Mucosa of rectum (tissue), 2 donors: ENCODE results near the gene RAPGEF1.

Source experiments
- H3K27ac ChIP-seq, 2 donors: one replicate each; pipeline ENCODE4 v1.7.0; 2013; ENCODE audit warnings: inconsistent platforms in 2 of 2, low read depth in 2 of 2, low read length in 2 of 2
- H3K27me3 ChIP-seq, 2 donors: one replicate each; pipeline ENCODE4 v1.7.0; 2013; ENCODE audit warnings: low read length in 2 of 2; ENCODE audit not compliant: control insufficient read depth in 2 of 2, insufficient read depth in 2 of 2
- H3K36me3 ChIP-seq, 2 donors: one replicate each; pipeline ENCODE4 v1.7.0; 2013; ENCODE audit warnings: low read length in 2 of 2; ENCODE audit not compliant: control insufficient read depth in 2 of 2, insufficient read depth in 2 of 2
- H3K4me1 ChIP-seq, 2 donors: one replicate each; pipeline ENCODE4 v1.7.0; 2013; ENCODE audit warnings: low read length in 2 of 2, mild to moderate bottlenecking in 1 of 2; ENCODE audit not compliant: control insufficient read depth in 2 of 2, insufficient read depth in 2 of 2
- H3K4me3 ChIP-seq, 2 donors: one replicate each; pipeline ENCODE4 v1.7.0; 2013; ENCODE audit warnings: low read length in 2 of 2
- H3K9ac ChIP-seq, 2 donors: one replicate each; pipeline ENCODE4 v1.7.0; 2013; ENCODE audit warnings: low read length in 2 of 2, low read depth in 1 of 2, mild to moderate bottlenecking in 1 of 2
- H3K9me3 ChIP-seq, 2 donors: one replicate each; pipeline ENCODE4 v1.7.0; 2013; ENCODE audit warnings: low read length in 2 of 2; ENCODE audit not compliant: control insufficient read depth in 2 of 2
- donor health status: healthy.
- donor health status: Normal muscosa, but diverticular disease.

Gene RAPGEF1

GRCh38 chr9:131752231-131752884 lies 12.5 kb upstream of the RAPGEF1 start:
- peaks cover 3 to 8% of the 10 kb centered on the region in 2 donors for H3K27me3 ChIP-seq
- H3K36me3 ChIP-seq, result no peaks in the 10 kb centered on the region
- no peak overlapping the region for H3K27ac ChIP-seq
- H3K9ac ChIP-seq, result no peak overlapping the region
- no peaks in the 10 kb centered on the region for H3K4me1 ChIP-seq
- no peak overlapping the region for H3K4me3 ChIP-seq
- no peaks in the 10 kb centered on the region for H3K9me3 ChIP-seq

DNA sequence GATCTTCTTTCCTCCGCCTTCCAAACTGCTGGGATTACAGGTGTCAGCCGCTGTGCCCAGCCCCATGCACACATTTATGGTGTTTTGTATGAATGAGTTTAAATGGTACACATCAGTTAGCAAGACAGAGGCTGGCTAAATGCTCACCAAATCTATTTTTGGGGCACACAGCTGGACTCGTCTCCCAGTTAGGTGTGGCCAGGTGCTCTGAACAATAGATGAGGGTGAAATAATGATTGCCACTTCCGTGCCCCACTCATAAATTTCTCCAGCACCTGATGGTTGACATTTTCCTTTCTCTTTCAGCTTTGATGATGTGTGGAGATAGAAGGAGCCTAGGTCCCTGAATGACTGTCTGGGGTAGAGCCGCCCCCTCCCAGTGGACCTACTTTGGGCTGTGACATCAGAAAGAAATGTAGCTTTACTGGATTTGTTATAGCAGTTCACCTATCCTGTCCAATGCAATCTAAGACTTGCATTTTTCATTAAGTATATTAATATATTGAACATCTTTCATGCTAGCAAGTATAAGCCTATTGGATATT lies 8.6 kb upstream of the RAPGEF1 start:
- Histone ChIP-seq H3K4me3 (no peak overlapping the region), H3K9me3 (no peaks in the 10 kb centered on the region), H3K27me3 (peaks cover 0 to 3% of the 10 kb centered on the region in 2 donors), H3K27ac (no peak overlapping the region), H3K4me1 (no peaks in the 10 kb centered on the region), H3K9ac (no peak overlapping the region), H3K36me3 (no peaks in the 10 kb centered on the region)

DNA sequence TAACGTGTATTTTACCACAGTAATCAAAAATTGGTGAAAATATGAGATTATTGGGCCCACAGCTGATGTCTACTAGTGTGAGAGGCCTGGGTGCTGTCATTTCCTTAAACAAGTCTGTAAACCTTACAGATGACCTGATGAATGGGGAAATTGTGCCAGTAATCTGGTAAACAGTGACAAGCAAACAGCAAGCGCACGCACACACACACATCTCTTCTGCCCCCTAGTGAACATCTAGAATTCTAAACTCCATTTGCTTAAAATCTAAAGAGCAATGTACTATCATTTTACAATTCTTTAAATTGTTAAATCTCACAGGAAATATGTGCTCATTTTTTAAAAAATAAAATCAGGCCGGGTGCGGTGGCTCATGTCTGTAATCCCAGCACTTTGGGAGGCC lies 7.5 kb upstream of the RAPGEF1 start:
- Histone ChIP-seq H3K36me3 (no peaks in the 10 kb centered on the region), H3K9me3 (no peaks in the 10 kb centered on the region), H3K9ac (no peak overlapping the region), H3K4me3 (no peak overlapping the region), H3K4me1 (no peaks in the 10 kb centered on the region), H3K27me3 (no peaks in the 10 kb centered on the region), H3K27ac (no peak overlapping the region)

DNA sequence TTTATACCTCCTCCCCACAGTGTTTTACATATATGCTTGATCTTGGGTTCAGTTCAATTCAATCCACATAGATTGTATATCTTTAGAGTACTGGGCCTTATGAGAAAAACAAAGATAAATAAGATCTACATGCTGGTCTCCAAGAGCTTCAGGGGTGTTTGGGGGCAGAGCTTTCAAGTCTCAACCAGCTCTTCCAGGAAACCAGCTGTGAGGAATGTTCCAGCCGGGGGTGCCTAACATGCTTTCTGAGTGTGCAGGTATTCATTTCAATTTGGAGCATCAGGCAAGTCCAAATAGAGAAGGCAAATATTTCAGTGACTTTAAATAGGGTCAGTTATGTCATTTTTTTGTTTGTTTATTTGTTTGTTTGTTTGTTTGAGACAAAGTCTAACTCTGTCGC lies 5.7 kb upstream of the RAPGEF1 start:
- no peaks in the 10 kb centered on the region for H3K27me3 ChIP-seq
- no peaks in the 10 kb centered on the region for H3K4me1 ChIP-seq
- H3K36me3 ChIP-seq, result no peaks in the 10 kb centered on the region
- H3K4me3 ChIP-seq, result no peak overlapping the region
- H3K9ac ChIP-seq, result no peak overlapping the region
- H3K27ac ChIP-seq, result no peak overlapping the region
- H3K9me3 ChIP-seq, result no peaks in the 10 kb centered on the region

DNA sequence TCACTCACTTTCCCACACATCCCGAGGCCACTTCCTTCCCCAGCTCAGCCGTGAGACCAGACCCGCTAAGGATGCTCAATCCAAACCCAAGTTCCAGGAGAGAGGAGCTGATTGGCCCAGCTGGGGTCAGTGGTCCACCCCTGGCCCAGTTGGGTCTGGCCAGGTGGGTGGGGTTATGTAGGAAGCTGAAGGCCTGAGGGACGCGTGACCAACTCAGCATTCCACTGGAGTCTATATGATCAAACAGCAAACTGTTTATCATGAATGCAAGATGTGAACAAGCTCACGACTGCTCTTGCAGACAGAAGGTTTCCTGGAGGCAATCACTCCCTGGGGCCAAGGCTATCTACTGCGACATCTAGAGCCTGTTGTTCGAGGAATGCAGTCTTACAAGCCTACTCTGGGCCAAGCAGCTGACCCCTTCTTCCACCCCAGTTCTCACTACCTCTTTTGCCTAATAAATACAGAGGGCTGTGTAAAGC lies 4.9 kb upstream of the RAPGEF1 start:
- Histone ChIP-seq H3K27ac (no peak overlapping the region), H3K9me3 (no peaks in the 10 kb centered on the region), H3K9ac (no peak overlapping the region), H3K4me3 (no peak overlapping the region), H3K36me3 (no peaks in the 10 kb centered on the region), H3K27me3 (no peaks in the 10 kb centered on the region), H3K4me1 (no peaks in the 10 kb centered on the region)

- Histone ChIP-seq H3K27ac (no peak overlapping the region), H3K27me3 (no peaks in the 10 kb centered on the region), H3K9me3 (no peaks in the 10 kb centered on the region), H3K9ac (no peak overlapping the region), H3K36me3 (no peaks in the 10 kb centered on the region), H3K4me3 (no peak overlapping the region), H3K4me1 (no peaks in the 10 kb centered on the region)
Observed at GRCh38 chr9:131744171-131744719, 4.4 kb upstream of the RAPGEF1 start.

DNA sequence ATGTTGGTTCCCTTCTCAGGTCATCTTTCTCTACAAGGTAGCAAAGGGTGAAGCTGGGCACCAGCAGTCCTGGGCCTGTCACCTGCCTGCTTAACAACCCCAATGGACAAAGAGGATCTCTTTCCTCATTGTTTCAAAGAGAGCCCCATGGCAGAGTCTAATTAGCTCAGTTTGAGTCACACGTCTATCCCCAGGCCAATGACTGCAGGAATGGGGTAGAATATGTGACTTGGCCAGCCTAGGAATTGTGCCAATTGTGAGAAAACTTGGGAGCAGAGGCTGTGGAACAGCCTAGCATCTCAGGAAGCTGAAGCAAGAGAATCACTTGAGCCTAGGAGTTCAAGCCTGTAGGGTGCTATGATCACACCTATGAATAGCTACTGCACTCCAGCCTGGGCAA lies 3.6 kb upstream of the RAPGEF1 start:
- Histone ChIP-seq H3K9me3 (no peaks in the 10 kb centered on the region), H3K27ac (no peak overlapping the region), H3K9ac (no peak overlapping the region), H3K36me3 (no peaks in the 10 kb centered on the region), H3K27me3 (no peaks in the 10 kb centered on the region), H3K4me1 (peaks cover 6% of the 10 kb centered on the region in 2 donors), H3K4me3 (no peak overlapping the region)

DNA sequence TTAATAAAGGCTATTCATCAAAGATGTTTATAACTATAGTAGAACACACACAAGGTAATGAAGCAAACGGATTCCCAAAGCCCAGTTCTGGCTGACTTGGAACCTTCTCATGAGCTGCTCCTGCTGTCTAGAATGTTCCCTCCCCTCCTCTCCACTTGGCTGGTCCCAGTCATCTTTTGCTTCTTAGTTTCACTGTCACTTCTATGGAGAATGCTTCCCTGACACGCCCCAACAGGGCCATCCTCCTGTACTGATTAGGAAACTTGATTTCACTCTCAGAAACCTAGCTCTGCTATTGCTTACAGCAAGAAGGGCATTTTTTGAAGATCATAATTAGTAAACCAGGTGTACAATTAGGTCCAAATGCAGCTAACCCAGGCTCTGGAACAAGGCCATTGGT lies 3.2 kb upstream of the RAPGEF1 start:
- Histone ChIP-seq H3K36me3 (no peaks in the 10 kb centered on the region), H3K27me3 (no peaks in the 10 kb centered on the region), H3K4me3 (no peak overlapping the region), H3K9me3 (no peaks in the 10 kb centered on the region), H3K4me1 (peaks cover 10% of the 10 kb centered on the region in 2 donors), H3K9ac (no peak overlapping the region), H3K27ac (no peak overlapping the region)

GRCh38 chr9:131740898-131741297 lies 1.0 kb upstream of the RAPGEF1 start:
- H3K9me3 ChIP-seq, result no peaks in the 10 kb centered on the region
- no peak overlapping the region for H3K9ac ChIP-seq
- H3K27ac ChIP-seq, result no peak overlapping the region
- H3K27me3 ChIP-seq, result no peaks in the 10 kb centered on the region
- H3K4me3 ChIP-seq, result no peak overlapping the region
- peaks cover 24 to 25% of the 10 kb centered on the region in 2 donors for H3K4me1 ChIP-seq
- H3K36me3 ChIP-seq, result no peaks in the 10 kb centered on the region

DNA sequence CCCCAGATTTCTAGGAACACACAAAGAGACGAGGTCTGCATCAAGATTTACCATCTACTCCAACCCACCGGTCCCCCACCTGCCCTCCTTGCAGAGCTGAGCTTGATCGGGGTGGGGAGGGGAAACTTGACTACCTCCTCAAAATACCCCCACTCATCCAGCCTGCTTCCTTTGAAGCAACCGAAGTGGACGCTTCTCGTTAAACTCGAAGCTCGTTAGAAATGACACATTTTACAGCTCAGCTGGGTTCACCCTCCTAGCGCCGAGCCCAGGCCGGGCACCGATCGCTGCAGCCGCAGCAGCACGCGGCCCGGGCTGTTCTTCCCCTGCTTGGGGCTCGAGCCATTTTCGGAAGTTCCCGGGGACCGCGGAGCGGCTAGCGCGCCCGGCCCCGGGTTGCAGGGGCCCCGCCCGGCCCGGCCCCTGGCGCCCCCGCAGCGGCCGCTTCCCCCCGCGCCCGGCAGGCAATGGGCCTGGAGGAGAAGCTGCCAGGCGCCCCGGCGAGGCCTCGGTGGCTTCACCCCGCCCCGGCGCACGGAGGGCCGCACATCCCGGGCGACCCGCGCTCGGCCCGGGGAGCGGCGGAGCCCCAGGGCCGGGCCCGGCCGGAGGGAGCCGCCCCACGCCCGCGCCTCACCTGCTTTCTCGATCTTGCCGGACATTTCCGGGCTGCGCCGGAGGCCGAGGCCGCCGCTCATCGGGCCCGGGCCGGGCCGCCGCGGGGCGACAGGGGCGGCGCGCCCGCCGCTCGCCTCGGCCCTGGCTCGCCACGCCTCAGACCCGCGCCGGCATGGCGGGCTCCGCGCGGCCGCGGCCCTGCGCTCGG lies 530 bp downstream of the RAPGEF1 start:
- no peaks in the 10 kb centered on the region for H3K27me3 ChIP-seq
- H3K36me3 ChIP-seq, result no peaks in the 10 kb centered on the region
- peak overlapping the region; percentile 79 to 93 for H3K4me3 ChIP-seq
- peak overlapping the region; percentile 80 to 87 for H3K9ac ChIP-seq
- no peaks in the 10 kb centered on the region for H3K9me3 ChIP-seq
- peaks cover 38 to 41% of the 10 kb centered on the region in 2 donors for H3K4me1 ChIP-seq
- H3K27ac ChIP-seq, result peak overlapping the region; percentile 82 to 83
